AG09309 (cell line): ENCODE data around the gene KRT12.

Experiments used
- DNase-seq: peaks from one replicate; pipeline ENCODE4 v3.0.0-alpha.2; 2010; ENCODE audit warnings: low read depth
- H3K4me3 ChIP-seq: 2 replicates; pipeline ENCODE4 v1.5.1; 2011; ENCODE audit warnings: mild to moderate bottlenecking, low read depth, low read length, moderate library complexity; ENCODE audit not compliant: control insufficient read depth
- TF ChIP-seq, protein P1 (sequence below): IDR thresholded peaks from 2 replicates; pipeline ENCODE4 v1.5.1; 2011; ENCODE audit warnings: mild to moderate bottlenecking, low read depth, low read length, inconsistent platforms; ENCODE audit not compliant: insufficient read depth, control insufficient read depth; ENCODE audit errors: missing control alignments

Gene KRT12

GRCh38 chr17:40884708-40885512, 17.9 kb upstream of the KRT12 start, which contains the start of gene KRT20:
Gene KRT20, minus strand, starts transcription at chr17:40885242. Its CDS starts 57 bp downstream, at chr17:40885185.
- no peak within 1 kb of the TSS for H3K4me3 ChIP-seq
- TF ChIP-seq, protein P1, sequence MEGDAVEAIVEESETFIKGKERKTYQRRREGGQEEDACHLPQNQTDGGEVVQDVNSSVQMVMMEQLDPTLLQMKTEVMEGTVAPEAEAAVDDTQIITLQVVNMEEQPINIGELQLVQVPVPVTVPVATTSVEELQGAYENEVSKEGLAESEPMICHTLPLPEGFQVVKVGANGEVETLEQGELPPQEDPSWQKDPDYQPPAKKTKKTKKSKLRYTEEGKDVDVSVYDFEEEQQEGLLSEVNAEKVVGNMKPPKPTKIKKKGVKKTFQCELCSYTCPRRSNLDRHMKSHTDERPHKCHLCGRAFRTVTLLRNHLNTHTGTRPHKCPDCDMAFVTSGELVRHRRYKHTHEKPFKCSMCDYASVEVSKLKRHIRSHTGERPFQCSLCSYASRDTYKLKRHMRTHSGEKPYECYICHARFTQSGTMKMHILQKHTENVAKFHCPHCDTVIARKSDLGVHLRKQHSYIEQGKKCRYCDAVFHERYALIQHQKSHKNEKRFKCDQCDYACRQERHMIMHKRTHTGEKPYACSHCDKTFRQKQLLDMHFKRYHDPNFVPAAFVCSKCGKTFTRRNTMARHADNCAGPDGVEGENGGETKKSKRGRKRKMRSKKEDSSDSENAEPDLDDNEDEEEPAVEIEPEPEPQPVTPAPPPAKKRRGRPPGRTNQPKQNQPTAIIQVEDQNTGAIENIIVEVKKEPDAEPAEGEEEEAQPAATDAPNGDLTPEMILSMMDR, result peak; percentile 8
- DNase-seq, result no peak

- no peak overlapping the region for H3K4me3 ChIP-seq
- no peak for DNase-seq
- TF ChIP-seq, protein P1, result no peak
Observed at GRCh38 chr17:40883626-40884334, 16.8 kb upstream of the KRT12 start.

- TF ChIP-seq, protein P1, result no peak
- H3K4me3 ChIP-seq, result no peak overlapping the region
- DNase-seq, result no peak
Observed at GRCh38 chr17:40883031-40883430, 16.0 kb upstream of the KRT12 start.

GRCh38 chr17:40879026-40879425, 12.0 kb upstream of the KRT12 start:
- DNase-seq, result no peak
- H3K4me3 ChIP-seq, result no peak overlapping the region
- TF ChIP-seq, protein P1, result no peak

DNA sequence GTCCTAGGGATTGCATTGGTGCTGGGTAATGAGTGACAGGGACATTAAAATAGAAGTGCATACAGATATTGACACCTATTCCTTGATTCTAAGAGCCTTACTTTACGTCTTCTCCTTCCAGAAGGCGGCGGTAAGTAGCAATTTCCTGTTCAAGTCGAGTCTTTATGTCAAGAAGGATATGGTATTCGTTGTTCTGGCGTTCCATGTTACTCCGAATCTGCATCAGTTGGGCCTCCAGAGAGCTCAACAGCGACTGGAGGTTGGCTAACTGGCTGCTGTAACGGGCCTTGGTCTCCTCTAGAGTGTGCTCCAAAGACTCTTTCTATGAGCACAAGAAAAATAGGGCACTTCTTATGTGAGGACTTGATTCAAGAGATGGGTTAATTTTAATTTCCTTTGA, 11.0 kb upstream of the KRT12 start:
- TF ChIP-seq, protein P1, result no peak
- no peak overlapping the region for H3K4me3 ChIP-seq
- no peak for DNase-seq

DNA sequence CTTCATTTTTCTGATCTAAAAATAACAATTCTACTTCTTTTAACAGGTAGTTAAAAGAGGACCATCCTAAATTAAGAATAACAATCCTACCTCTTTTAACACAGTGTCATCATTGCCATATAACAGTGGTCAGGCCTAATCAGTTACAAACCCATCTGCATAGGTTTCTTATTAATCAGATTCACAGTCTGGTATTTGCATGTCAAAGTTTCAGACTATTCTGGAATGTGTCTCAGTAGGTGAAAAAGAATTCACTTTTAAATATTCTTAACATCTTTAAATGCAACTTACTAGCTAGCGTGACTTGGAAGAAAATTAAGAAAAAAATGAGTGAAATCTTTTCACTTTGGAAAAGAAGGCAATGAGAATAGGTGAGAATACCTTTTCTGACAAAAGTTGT, 6.8 kb upstream of the KRT12 start:
- TF ChIP-seq, protein P1, result no peak
- no peak overlapping the region for H3K4me3 ChIP-seq
- DNase-seq, result no peak
